Smooth muscle cell (in vitro differentiated cells): ENCODE measurements around the gene CDKAL1. TPM values are rescaled to one million over a fixed set of nuclear protein-coding genes. Genes with fewer than 3 reads are reported as not detected.

Experiments
- DNase-seq: peaks from one replicate; lab custom pipeline; 2025; ENCODE audit not compliant: unreplicated experiment; lab: John Stamatoyannopoulos, UW
- H2AFZ ChIP-seq: fragments of 200-600 bp; sonication (generic); 2 replicates; pipeline ENCODE4 v1.6.0; 2016; ENCODE audit warnings: antibody characterized with exemption, low read depth, mild to moderate bottlenecking
- H3F3A ChIP-seq: fragments of 200-600 bp; sonication (generic); 2 replicates; pipeline ENCODE4 v1.6.0; 2017; ENCODE audit warnings: antibody characterized with exemption, low read depth
- H3K27ac ChIP-seq: fragments of 200-600 bp; sonication (generic); 2 replicates; pipeline ENCODE4 v1.5.1; 2016; ENCODE audit warnings: low read depth, mild to moderate bottlenecking
- H3K27me3 ChIP-seq: fragments of 200-600 bp; sonication (generic); 2 replicates; pipeline ENCODE4 v1.6.1; 2016; ENCODE audit warnings: low read depth, mild to moderate bottlenecking
- H3K36me3 ChIP-seq: fragments of 200-600 bp; sonication (generic); 2 replicates; pipeline ENCODE4 v1.5.1; 2016; ENCODE audit warnings: low read depth
- H3K4me1 ChIP-seq: fragments of 200-600 bp; sonication (generic); 2 replicates; pipeline ENCODE4 v1.5.1; 2016; ENCODE audit warnings: low read depth
- H3K4me2 ChIP-seq: fragments of 200-600 bp; sonication (generic); 2 replicates; pipeline ENCODE4 v1.6.0; 2016; ENCODE audit warnings: mild to moderate bottlenecking
- H3K4me3 ChIP-seq: fragments of 200-600 bp; sonication (generic); 2 replicates; pipeline ENCODE4 v1.5.1; 2016; ENCODE audit warnings: mild to moderate bottlenecking
- H3K79me2 ChIP-seq: fragments of 200-600 bp; sonication (generic); 2 replicates; pipeline ENCODE4 v1.6.0; 2016; ENCODE audit warnings: low read depth, mild to moderate bottlenecking
- H3K9ac ChIP-seq: fragments of 200-600 bp; sonication (generic); 2 replicates; pipeline ENCODE4 v1.6.0; 2016; ENCODE audit warnings: low read depth
- H3K9me3 ChIP-seq: fragments of 200-600 bp; sonication (generic); replicated peaks from 2 replicates; pipeline ENCODE4 v1.5.1; 2016; ENCODE audit warnings: low read depth
- H4K20me1 ChIP-seq: fragments of 200-600 bp; sonication (generic); 2 replicates; pipeline ENCODE4 v1.6.0; 2016; ENCODE audit warnings: low read depth
- WGBS: methylation state at CpG from one replicate; pipeline ENCODE4 v1.1.7; 2016; ENCODE audit warnings: low lambda C conversion rate; 5-methylcytosine and 5-hydroxymethylcytosine counted together
- polyA plus RNA-seq: library from polyadenylated mRNA; unstranded; fragments of >200 nt; fragmentation: Nextera tagmentation; extraction: Ambion mirVana; gene quantifications from 2 replicates; pipeline ENCODE4 v1.2.1, GENCODE V29; 2016
- total RNA-seq: library from RNA; depleted of rRNA; stranded (reverse); fragments of >200 nt; gene quantifications from 2 replicates; pipeline ENCODE4 v1.2.3, GENCODE V29; 2014
- TF ChIP-seq, protein P1 (sequence below): fragments of 200-600 bp; sonication (generic); IDR thresholded peaks from 2 replicates; pipeline ENCODE4 v1.5.1; 2017; ENCODE audit warnings: borderline replicate concordance, mild to moderate bottlenecking, antibody characterized with exemption; ENCODE audit not compliant: insufficient read depth, poor library complexity, severe bottlenecking

CDKAL1 gene
- total and polyA plus RNA-seq, 2 experiments from 2014 or later, result 16.5 to 16.6 TPM

DNA sequence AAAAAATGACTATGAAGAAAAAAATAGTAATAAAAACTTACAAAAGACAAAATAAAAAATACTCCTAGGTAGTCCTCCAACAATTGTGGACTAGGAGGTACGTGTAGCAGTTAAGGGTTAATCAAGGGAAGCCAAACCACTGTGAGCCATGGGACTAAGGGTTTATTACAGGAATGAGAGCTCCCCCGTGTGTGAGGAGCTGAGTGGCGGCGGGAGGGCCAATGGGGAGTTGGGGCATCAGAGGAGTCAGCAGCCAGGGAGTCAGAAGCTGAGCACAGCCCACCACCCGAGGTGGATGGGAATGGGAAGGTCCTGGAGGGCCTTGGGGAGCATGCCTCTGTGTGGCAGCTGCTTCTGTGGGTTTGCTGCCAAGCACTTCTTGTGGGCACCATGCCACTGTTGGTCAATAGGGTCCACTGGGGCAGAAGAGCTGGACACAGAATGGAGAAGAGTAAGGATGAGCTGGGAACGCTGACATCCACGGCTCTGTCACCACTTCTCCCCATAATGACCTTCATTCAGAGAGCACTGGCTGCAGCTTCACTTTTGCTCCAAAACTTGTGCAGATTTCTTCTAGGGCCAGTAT, 373.3 kb downstream of the CDKAL1 start:
- Histone ChIP-seq H3K79me2 (no peaks in the 10 kb centered on the region), H3K4me1 (no peaks in the 10 kb centered on the region), H2AFZ (no peak overlapping the region), H3K27ac (no peak overlapping the region), H3K27me3 (no peaks in the 10 kb centered on the region), H3K9ac (no peak overlapping the region), H3K4me3 (no peak overlapping the region), H3K36me3 (peaks cover 10% of the 10 kb centered on the region), H3K9me3 (no peaks in the 10 kb centered on the region), H3K4me2 (no peak overlapping the region), H3F3A (no peaks in the 10 kb centered on the region), H4K20me1 (no peaks in the 10 kb centered on the region)
- no peak for DNase-seq
- TF ChIP-seq, protein P1, sequence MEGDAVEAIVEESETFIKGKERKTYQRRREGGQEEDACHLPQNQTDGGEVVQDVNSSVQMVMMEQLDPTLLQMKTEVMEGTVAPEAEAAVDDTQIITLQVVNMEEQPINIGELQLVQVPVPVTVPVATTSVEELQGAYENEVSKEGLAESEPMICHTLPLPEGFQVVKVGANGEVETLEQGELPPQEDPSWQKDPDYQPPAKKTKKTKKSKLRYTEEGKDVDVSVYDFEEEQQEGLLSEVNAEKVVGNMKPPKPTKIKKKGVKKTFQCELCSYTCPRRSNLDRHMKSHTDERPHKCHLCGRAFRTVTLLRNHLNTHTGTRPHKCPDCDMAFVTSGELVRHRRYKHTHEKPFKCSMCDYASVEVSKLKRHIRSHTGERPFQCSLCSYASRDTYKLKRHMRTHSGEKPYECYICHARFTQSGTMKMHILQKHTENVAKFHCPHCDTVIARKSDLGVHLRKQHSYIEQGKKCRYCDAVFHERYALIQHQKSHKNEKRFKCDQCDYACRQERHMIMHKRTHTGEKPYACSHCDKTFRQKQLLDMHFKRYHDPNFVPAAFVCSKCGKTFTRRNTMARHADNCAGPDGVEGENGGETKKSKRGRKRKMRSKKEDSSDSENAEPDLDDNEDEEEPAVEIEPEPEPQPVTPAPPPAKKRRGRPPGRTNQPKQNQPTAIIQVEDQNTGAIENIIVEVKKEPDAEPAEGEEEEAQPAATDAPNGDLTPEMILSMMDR, result no peak
- 84% methylated on average over 6 of the region's 7 CpGs for WGBS

DNA sequence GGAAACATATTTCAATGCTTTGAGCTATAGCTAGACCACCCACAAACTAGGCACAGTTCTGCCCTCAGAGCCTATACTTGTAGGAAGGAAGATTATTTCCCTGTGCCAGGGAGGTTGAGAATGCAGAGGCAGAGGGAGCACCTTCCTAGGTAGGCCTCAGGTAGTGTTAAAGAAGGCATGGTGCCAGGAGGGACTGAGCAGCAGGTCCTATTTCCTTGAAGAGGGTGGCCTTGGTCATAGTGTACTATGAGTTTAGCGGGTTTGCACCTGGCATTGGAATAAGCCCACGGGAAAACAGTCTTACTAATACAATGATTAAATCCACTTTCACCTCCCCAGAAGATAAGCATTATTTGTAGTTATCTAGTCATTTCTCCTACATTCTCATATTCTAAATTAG, 375.4 kb downstream of the CDKAL1 start:
- TF ChIP-seq, protein P1, result no peak
- H3K9ac ChIP-seq, result no peak overlapping the region
- H3K4me1 ChIP-seq, result no peaks in the 10 kb centered on the region
- no peaks in the 10 kb centered on the region for H3K9me3 ChIP-seq
- H3K4me3 ChIP-seq, result no peak overlapping the region
- no peaks in the 10 kb centered on the region for H3F3A ChIP-seq
- H4K20me1 ChIP-seq, result no peaks in the 10 kb centered on the region
- WGBS, result 97% methylated on average over 2 of the region's 2 CpGs
- H3K36me3 ChIP-seq, result peaks cover 10% of the 10 kb centered on the region
- H3K79me2 ChIP-seq, result no peaks in the 10 kb centered on the region
- DNase-seq, result no peak
- H3K27ac ChIP-seq, result no peak overlapping the region
- H2AFZ ChIP-seq, result no peak overlapping the region
- H3K4me2 ChIP-seq, result no peak overlapping the region
- no peaks in the 10 kb centered on the region for H3K27me3 ChIP-seq

DNA sequence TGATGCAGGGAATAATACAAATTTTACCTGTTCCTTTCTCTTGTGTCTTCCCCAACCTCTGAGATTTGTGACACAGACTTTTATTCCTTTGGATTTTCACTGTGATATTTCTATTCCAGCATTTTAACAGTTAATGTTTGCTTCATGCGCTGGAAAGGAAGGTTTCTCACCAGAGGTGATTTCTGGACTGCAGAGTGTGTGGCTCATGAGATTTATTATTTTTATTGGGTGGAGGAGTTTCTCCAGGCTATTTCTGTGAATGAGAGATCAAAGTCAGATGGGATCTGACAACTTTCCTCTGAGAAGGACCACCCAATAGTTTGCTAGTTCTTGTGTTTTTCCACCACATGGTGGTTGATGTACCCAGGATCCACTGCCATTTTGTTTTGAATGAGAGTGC, 377.5 kb downstream of the CDKAL1 start:
- no peak overlapping the region for H3K9ac ChIP-seq
- no peaks in the 10 kb centered on the region for H3K79me2 ChIP-seq
- H2AFZ ChIP-seq, result no peak overlapping the region
- no peak overlapping the region for H3K4me2 ChIP-seq
- no peak for DNase-seq
- no peaks in the 10 kb centered on the region for H3F3A ChIP-seq
- H3K36me3 ChIP-seq, result no peaks in the 10 kb centered on the region
- H3K4me1 ChIP-seq, result no peaks in the 10 kb centered on the region
- no peak overlapping the region for H3K4me3 ChIP-seq
- no peaks in the 10 kb centered on the region for H3K27me3 ChIP-seq
- H3K27ac ChIP-seq, result no peak overlapping the region
- no peaks in the 10 kb centered on the region for H4K20me1 ChIP-seq
- H3K9me3 ChIP-seq, result no peaks in the 10 kb centered on the region
- 68% methylated on average over 1 of the region's 1 CpG for whole genome bisulfite sequencing
- TF ChIP-seq, protein P1, result no peak

DNA sequence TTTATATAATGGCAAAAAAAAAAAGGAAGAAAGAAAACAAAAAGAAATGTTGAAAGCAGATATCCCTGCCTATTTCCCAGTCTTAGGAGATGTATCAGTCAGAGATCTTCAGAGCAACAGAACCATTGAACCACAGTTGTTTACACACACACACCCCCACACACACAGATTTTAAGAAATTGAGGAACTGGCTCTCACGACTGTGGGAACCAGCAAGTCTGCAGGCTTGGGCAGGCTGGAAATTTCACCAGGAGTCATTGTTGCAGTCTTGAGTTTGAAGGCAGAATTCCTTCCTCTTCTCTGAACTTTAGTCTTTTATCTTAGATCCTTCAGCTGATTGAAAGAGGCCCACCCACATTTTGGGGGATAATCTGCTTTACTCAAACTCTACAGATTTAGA, 380.9 kb downstream of the CDKAL1 start:
- Histone ChIP-seq H3K27me3 (no peaks in the 10 kb centered on the region), H3K4me3 (no peak overlapping the region), H4K20me1 (no peaks in the 10 kb centered on the region), H3K4me2 (no peak overlapping the region), H3K79me2 (no peaks in the 10 kb centered on the region), H3K9me3 (no peaks in the 10 kb centered on the region), H2AFZ (no peak overlapping the region), H3F3A (no peaks in the 10 kb centered on the region), H3K9ac (no peak overlapping the region), H3K27ac (no peak overlapping the region), H3K36me3 (no peaks in the 10 kb centered on the region), H3K4me1 (no peaks in the 10 kb centered on the region)
- no peak for DNase-seq
- WGBS, result 96% methylated on average over 1 of the region's 1 CpG
- TF ChIP-seq, protein P1, result no peak
